SK-N-SH (cell line): ENCODE data around the gene TADA2B. TPM values are rescaled to one million over a fixed set of nuclear protein-coding genes. Genes with fewer than 3 reads are reported as not detected.

Source experiments
- CTCF ChIA-PET: fragments of 300-600, 350-600 bp; formaldehyde crosslinking; extraction: SDS; loops from one replicate; lab custom pipeline; 2021; lab: Yijun Ruan, JAX
- POLR2A ChIA-PET: fragments of 350-600 bp; sonication (Branson Sonifier 250); formaldehyde crosslinking; extraction: SDS; loops from one replicate; lab custom pipeline; 2020; ENCODE audit warnings: antibody characterized with exemption, inconsistent platforms; lab: Yijun Ruan, JAX
- DNase-seq: peaks from one replicate; pipeline ENCODE4 v3.0.0; 2012
- H2AFZ ChIP-seq: fragments of 200-600 bp; sonication (generic); 2 replicates; pipeline ENCODE4 v1.8.1; 2016; ENCODE audit warnings: antibody characterized with exemption, mild to moderate bottlenecking, low read depth
- H3F3A ChIP-seq: fragments of 200-600 bp; sonication (generic); replicated peaks from 2 replicates; pipeline ENCODE3; 2016; ENCODE audit warnings: antibody characterized with exemption, mild to moderate bottlenecking; ENCODE audit not compliant: insufficient read depth
- H3K27ac ChIP-seq, 2 experiments: fragments of 200-500 bp in 1 of 2; fragments of 200-600 bp in 1 of 2; sonication (Bioruptor generic) in 1 of 2; sonication (generic), shearing (Covaris generic) in 1 of 2; 2 replicates each; pipeline versions ENCODE4 v1.5.1 to v1.6.1; 2014 to 2016; ENCODE audit warnings: low read depth in 2 of 2, inconsistent platforms in 1 of 2, low read length in 1 of 2, mild to moderate bottlenecking in 1 of 2, mixed read lengths in 1 of 2
- H3K27me3 ChIP-seq: fragments of 200-600 bp; sonication (generic), shearing (Covaris generic); 2 replicates; pipeline ENCODE4 v1.6.1; 2016; ENCODE audit warnings: mixed run types; ENCODE audit not compliant: insufficient read depth
- H3K36me3 ChIP-seq, 2 experiments: fragments of 200-500 bp in 1 of 2; fragments of 200-600 bp in 1 of 2; sonication (Bioruptor generic) in 1 of 2; sonication (generic) in 1 of 2; replicated peaks in 1 of 2; 2 replicates each; pipeline versions ENCODE3 to v1.5.1; 2014 to 2016; ENCODE audit warnings: low read length in 1 of 2, mild to moderate bottlenecking in 1 of 2; ENCODE audit not compliant: insufficient read depth in 2 of 2, control insufficient read depth in 1 of 2
- H3K4me1 ChIP-seq, 2 experiments: fragments of 200-500 bp in 1 of 2; fragments of 200-600 bp in 1 of 2; sonication (Bioruptor generic) in 1 of 2; sonication (generic), shearing (Covaris generic) in 1 of 2; 2 replicates each; pipeline versions ENCODE4 v1.5.1 to v1.6.1; 2014 to 2016; ENCODE audit warnings: low read depth in 1 of 2, low read length in 1 of 2, mixed run types in 1 of 2; ENCODE audit not compliant: insufficient read depth in 2 of 2, control insufficient read depth in 1 of 2
- H3K4me2 ChIP-seq: fragments of 200-600 bp; sonication (generic), shearing (Covaris generic); 2 replicates; pipeline ENCODE4 v1.6.1; 2017; ENCODE audit warnings: mixed run types
- H3K4me3 ChIP-seq, 2 experiments: fragments of 200-500 bp in 1 of 2; fragments of 200-600 bp in 1 of 2; sonication (Bioruptor generic) in 1 of 2; sonication (generic), shearing (Covaris generic) in 1 of 2; 2 replicates each; pipeline versions ENCODE4 v1.5.1 to v1.8.1; 2014 to 2016; ENCODE audit warnings: low read depth in 2 of 2, inconsistent platforms in 1 of 2, low read length in 1 of 2, mild to moderate bottlenecking in 1 of 2, mixed read lengths in 1 of 2, moderate library complexity in 1 of 2
- H3K79me2 ChIP-seq: fragments of 200-600 bp; sonication (generic); 2 replicates; pipeline ENCODE4 v1.8.1; 2017; ENCODE audit warnings: mild to moderate bottlenecking; ENCODE audit not compliant: insufficient read depth
- H3K9ac ChIP-seq: fragments of 200-600 bp; sonication (generic); 2 replicates; pipeline ENCODE4 v1.6.1; 2017; ENCODE audit warnings: mixed run types
- H3K9me2 ChIP-seq: fragments of 200-600 bp; sonication (generic); 2 replicates; pipeline ENCODE4 v1.6.1; 2017; ENCODE audit warnings: mixed run types
- H3K9me3 ChIP-seq: fragments of 200-600 bp; sonication (generic); 2 replicates; pipeline ENCODE4 v1.6.1; 2017; ENCODE audit warnings: mixed run types, mild to moderate bottlenecking, moderate library complexity
- H4K20me1 ChIP-seq: fragments of 200-600 bp; sonication (generic); 2 replicates; pipeline ENCODE4 v1.6.1; 2017; ENCODE audit warnings: mild to moderate bottlenecking, mixed run types; ENCODE audit not compliant: insufficient read depth
- CHD2 ChIP-seq: fragments of 150-350 bp; IDR thresholded peaks from 2 replicates; pipeline ENCODE4 v1.6.1; 2018; ENCODE audit warnings: low read length; ENCODE audit not compliant: partially characterized antibody
- EP300 ChIP-seq, 2 experiments: IDR thresholded peaks; 2 replicates each; pipeline versions ENCODE4 v1.4.0 to v1.6.1; 2012; ENCODE audit warnings: borderline replicate concordance in 1 of 2, low read depth in 1 of 2, low read length in 1 of 2
- FOSL2 ChIP-seq: IDR thresholded peaks from 2 replicates; pipeline ENCODE4 v1.4.0; 2012; ENCODE audit warnings: low read depth, mild to moderate bottlenecking, moderate library complexity, borderline replicate concordance
- FOXJ3 ChIP-seq: sonication (generic); formaldehyde crosslinking; IDR thresholded peaks from 2 replicates; pipeline ENCODE4 v1.5.1; 2020; ENCODE audit warnings: mild to moderate bottlenecking, missing genetic modification reagents
- FOXM1 ChIP-seq: IDR thresholded peaks from 2 replicates; pipeline ENCODE4 v1.4.0; 2012; ENCODE audit warnings: low read depth, mild to moderate bottlenecking
- GATA2 ChIP-seq: sonication (generic); formaldehyde crosslinking; IDR thresholded peaks from 2 replicates; pipeline ENCODE4 v1.5.0; 2020; ENCODE audit warnings: mild to moderate bottlenecking, missing genetic modification reagents
- MXI1 ChIP-seq: IDR thresholded peaks from 2 replicates; pipeline ENCODE4 v1.6.1; 2012; ENCODE audit warnings: mild to moderate bottlenecking, low read depth, low read length, improper control_type of control experiment
- NFIC ChIP-seq: IDR thresholded peaks from 2 replicates; pipeline ENCODE4 v1.4.0; 2012; ENCODE audit warnings: borderline replicate concordance
- NRF1 ChIP-seq: IDR thresholded peaks from 2 replicates; pipeline ENCODE4 v1.6.1; 2012; ENCODE audit warnings: low read depth, mild to moderate bottlenecking, low read length
- POLR2AphosphoS5 ChIP-seq: IDR thresholded peaks from 2 replicates; pipeline ENCODE4 v1.6.1; 2012; ENCODE audit warnings: low read depth, low read length
- RFX5 ChIP-seq: IDR thresholded peaks from 2 replicates; pipeline ENCODE4 v1.6.1; 2012; ENCODE audit warnings: mild to moderate bottlenecking, improper control_type of control experiment, low read length
- SIN3A ChIP-seq: IDR thresholded peaks from 2 replicates; pipeline ENCODE4 v1.6.1; 2012; ENCODE audit warnings: low read depth, mild to moderate bottlenecking, low read length, moderate library complexity, borderline replicate concordance
- SMC3 ChIP-seq: IDR thresholded peaks from 2 replicates; pipeline ENCODE4 v1.6.1; 2012; ENCODE audit warnings: low read depth, low read length, improper control_type of control experiment
- TAF1 ChIP-seq: IDR thresholded peaks from 2 replicates; pipeline ENCODE4 v1.6.1; 2012; ENCODE audit warnings: low read depth, mild to moderate bottlenecking, low read length, moderate library complexity, borderline replicate concordance
- TCF12 ChIP-seq: IDR thresholded peaks from 2 replicates; pipeline ENCODE4 v1.4.0; 2012
- TEAD4 ChIP-seq: IDR thresholded peaks from 2 replicates; pipeline ENCODE4 v1.4.0; 2012; ENCODE audit warnings: mild to moderate bottlenecking, borderline replicate concordance; ENCODE audit not compliant: insufficient read depth
- USF1 ChIP-seq: IDR thresholded peaks from 2 replicates; pipeline ENCODE4 v1.4.0; 2012; ENCODE audit warnings: low read depth, borderline replicate concordance
- YY1 ChIP-seq: IDR thresholded peaks from 2 replicates; pipeline ENCODE4 v1.4.0; 2012; ENCODE audit warnings: low read depth, mild to moderate bottlenecking
- WGBS: methylation state at CpG from one replicate; pipeline ENCODE4 v1.1.6; 2017; ENCODE audit warnings: low lambda C conversion rate; 5-methylcytosine and 5-hydroxymethylcytosine counted together
- polyA plus RNA-seq, 3 experiments: library from polyadenylated mRNA; depleted of rRNA; stranded (reverse); fragments of >200 nt; gene quantifications; 2 replicates each; pipeline ENCODE4 v1.2.3, GENCODE V29; 2012
- TF ChIP-seq, protein P1 (sequence below): IDR thresholded peaks from 2 replicates; pipeline ENCODE4 v1.4.0; 2012; ENCODE audit warnings: low read depth, borderline replicate concordance
- TF ChIP-seq, protein P2 (sequence below): fragments of 150-350 bp; IDR thresholded peaks from 2 replicates; pipeline ENCODE4 v1.6.1; 2017; ENCODE audit warnings: antibody characterized with exemption, low read length, low read depth, borderline replicate concordance

TADA2B gene
- polyA plus RNA-seq, 1 of the 3 experiments (the other 2 are of a cell fraction): 8.0 TPM

- no peaks in the 10 kb centered on the region; the same call in 1 of the 2 replicates for H3K79me2 ChIP-seq
- H2AFZ ChIP-seq: no peak overlapping the region
- peaks cover 7 to 9% of the 10 kb centered on the region in 2 experiments for H3K36me3 ChIP-seq
- WGBS: 85% methylated on average over 11 of the region's 16 CpGs
- H3K4me2 ChIP-seq: no peak overlapping the region
- H3K27ac ChIP-seq: no peak overlapping the region
- H3F3A ChIP-seq: no peaks in the 10 kb centered on the region
- CTCF ChIA-PET: interaction anchor here (0.8 to 1.3 kb wide), 3 partner anchors 19 to 1524 kb away, joined by 3 to 4 read pairs (median 4); partner anchors contain the start of gene TADA2B
- H3K4me3 ChIP-seq: no peak overlapping the region
- DNase-seq: no peak
- H3K9me2 ChIP-seq: no peaks in the 10 kb centered on the region
- H3K4me1 ChIP-seq: peaks cover 0 to 6% of the 10 kb centered on the region in 2 experiments; a peak in 1 of 4 replicates
- H4K20me1 ChIP-seq: no peaks in the 10 kb centered on the region
- H3K27me3 ChIP-seq: no peaks in the 10 kb centered on the region
- H3K9me3 ChIP-seq: no peaks in the 10 kb centered on the region
- TF ChIP-seq TAF1 (no peak), FOSL2 (no peak), CHD2 (no peak), YY1 (no peak), RFX5 (no peak), SIN3A (no peak)
- TF ChIP-seq, protein P1, sequence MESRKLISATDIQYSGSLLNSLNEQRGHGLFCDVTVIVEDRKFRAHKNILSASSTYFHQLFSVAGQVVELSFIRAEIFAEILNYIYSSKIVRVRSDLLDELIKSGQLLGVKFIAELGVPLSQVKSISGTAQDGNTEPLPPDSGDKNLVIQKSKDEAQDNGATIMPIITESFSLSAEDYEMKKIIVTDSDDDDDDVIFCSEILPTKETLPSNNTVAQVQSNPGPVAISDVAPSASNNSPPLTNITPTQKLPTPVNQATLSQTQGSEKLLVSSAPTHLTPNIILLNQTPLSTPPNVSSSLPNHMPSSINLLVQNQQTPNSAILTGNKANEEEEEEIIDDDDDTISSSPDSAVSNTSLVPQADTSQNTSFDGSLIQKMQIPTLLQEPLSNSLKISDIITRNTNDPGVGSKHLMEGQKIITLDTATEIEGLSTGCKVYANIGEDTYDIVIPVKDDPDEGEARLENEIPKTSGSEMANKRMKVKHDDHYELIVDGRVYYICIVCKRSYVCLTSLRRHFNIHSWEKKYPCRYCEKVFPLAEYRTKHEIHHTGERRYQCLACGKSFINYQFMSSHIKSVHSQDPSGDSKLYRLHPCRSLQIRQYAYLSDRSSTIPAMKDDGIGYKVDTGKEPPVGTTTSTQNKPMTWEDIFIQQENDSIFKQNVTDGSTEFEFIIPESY: no peak
- TF ChIP-seq, all 33 proteins: peak for 0
- no peak overlapping the region for H3K9ac ChIP-seq
- POLR2A ChIA-PET: no interaction called here
Measured at GRCh38 chr4:7023486-7023885, 19.7 kb upstream of the TADA2B start.

DNA sequence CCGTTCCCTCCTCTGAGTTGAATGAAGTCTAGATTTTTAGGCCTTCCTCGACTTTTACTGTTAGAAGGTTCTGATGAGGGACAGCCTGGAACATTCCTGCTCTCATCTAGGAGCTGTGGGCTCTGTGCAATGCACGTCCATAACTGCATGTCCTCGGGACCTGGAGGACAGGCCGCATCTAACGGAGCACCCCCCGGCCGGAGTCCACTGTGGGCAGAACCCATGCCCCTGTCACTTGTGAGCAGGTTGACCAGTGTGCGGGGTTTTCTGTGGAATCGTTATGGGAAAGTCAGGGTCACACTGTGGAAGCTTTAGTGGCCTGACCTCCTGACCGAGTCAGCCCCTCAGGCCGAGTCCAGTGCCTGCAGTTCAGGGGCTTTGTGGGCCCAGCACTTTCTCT, 19.3 kb upstream of the TADA2B start:
- 100% methylated on average over 3 of the region's 12 CpGs for WGBS
- no peak for DNase-seq
- no peak overlapping the region for H3K4me2 ChIP-seq
- no peaks in the 10 kb centered on the region for H4K20me1 ChIP-seq
- H3K27me3 ChIP-seq: no peaks in the 10 kb centered on the region
- TF ChIP-seq NRF1 (no peak), SMC3 (no peak), POLR2AphosphoS5 (no peak), USF1 (no peak), FOXJ3 (CRISPR knock-in tag) (no peak), TEAD4 (no peak), TCF12 (no peak), FOSL2 (no peak), CHD2 (no peak), MXI1 (no peak), GATA2 (CRISPR knock-in tag) (no peak), YY1 (no peak), NFIC (no peak), EP300 (IDR thresholded peaks at IDR 0.05; ENCODE audit: borderline replicate concordance in 1 of 2, low read depth in 1 of 2, low read length in 1 of 2) (no peak), FOXM1 (no peak)
- TF ChIP-seq, protein P1: no peak
- TF ChIP-seq, protein P2, sequence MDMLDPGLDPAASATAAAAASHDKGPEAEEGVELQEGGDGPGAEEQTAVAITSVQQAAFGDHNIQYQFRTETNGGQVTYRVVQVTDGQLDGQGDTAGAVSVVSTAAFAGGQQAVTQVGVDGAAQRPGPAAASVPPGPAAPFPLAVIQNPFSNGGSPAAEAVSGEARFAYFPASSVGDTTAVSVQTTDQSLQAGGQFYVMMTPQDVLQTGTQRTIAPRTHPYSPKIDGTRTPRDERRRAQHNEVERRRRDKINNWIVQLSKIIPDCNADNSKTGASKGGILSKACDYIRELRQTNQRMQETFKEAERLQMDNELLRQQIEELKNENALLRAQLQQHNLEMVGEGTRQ: no peak
- TF ChIP-seq, all 33 proteins: peak for 0
- ChIA-PET POLR2A (no interaction called here), CTCF (interaction anchor here (0.8 to 1.3 kb wide), 3 partner anchors 19 to 1525 kb away, joined by 3 to 4 read pairs (median 4); partner anchors contain the start of gene TADA2B)
- H3K36me3 ChIP-seq: peaks cover 7 to 9% of the 10 kb centered on the region in 2 experiments
- H3K79me2 ChIP-seq: no peaks in the 10 kb centered on the region; the same call in 1 of the 2 replicates
- no peak overlapping the region for H3K9ac ChIP-seq
- H3K4me3 ChIP-seq: no peak overlapping the region
- no peak overlapping the region for H3K27ac ChIP-seq
- H3K4me1 ChIP-seq: peaks cover 0 to 6% of the 10 kb centered on the region in 2 experiments; a peak in 1 of 4 replicates
- no peaks in the 10 kb centered on the region for H3K9me2 ChIP-seq
- no peaks in the 10 kb centered on the region for H3F3A ChIP-seq
- H3K9me3 ChIP-seq: no peaks in the 10 kb centered on the region
- no peak overlapping the region for H2AFZ ChIP-seq
